HepG2 (cell line): ENCODE results near the gene SHISA7. TPM values are rescaled to one million over a fixed set of nuclear protein-coding genes. Genes with fewer than 3 reads are reported as not detected.

Experiments used
- AHR ChIP-seq: IDR thresholded peaks from 2 replicates; pipeline ENCODE4 v1.6.1; 2018; ENCODE audit warnings: missing genetic modification reagents, missing compliant biosample characterization
- AKAP8 ChIP-seq: sonication (generic); formaldehyde crosslinking; IDR thresholded peaks from 2 replicates; pipeline ENCODE4 v1.5.1; 2020; ENCODE audit warnings: mild to moderate bottlenecking, missing genetic modification reagents
- CEBPB ChIP-seq: IDR thresholded peaks from 2 replicates; pipeline ENCODE4 v1.6.1; 2011; ENCODE audit warnings: low read depth, low read length, improper control_type of control experiment, borderline replicate concordance
- FOXK1 ChIP-seq: sonication (generic); formaldehyde crosslinking; IDR thresholded peaks from 2 replicates; pipeline ENCODE4 v1.4.0; 2020; ENCODE audit warnings: low read depth, missing genetic modification reagents, borderline replicate concordance
- HES4 ChIP-seq: sonication (generic); formaldehyde crosslinking; IDR thresholded peaks from 2 replicates; pipeline ENCODE4 v1.9.0; 2021; ENCODE audit warnings: mild to moderate bottlenecking, missing genetic modification reagents, borderline replicate concordance
- HNF4A ChIP-seq: sonication (generic); formaldehyde crosslinking; IDR thresholded peaks from 2 replicates; pipeline ENCODE4 v1.4.0; 2020; ENCODE audit warnings: missing genetic modification reagents
- HOXA7 ChIP-seq: sonication (generic); formaldehyde crosslinking; IDR thresholded peaks from 2 replicates; pipeline ENCODE4 v1.8.1; 2022; ENCODE audit warnings: mild to moderate bottlenecking, missing genetic modification reagents, moderate library complexity
- RBAK ChIP-seq: sonication (generic); formaldehyde crosslinking; IDR thresholded peaks from 2 replicates; pipeline ENCODE4 v1.5.1; 2020; ENCODE audit warnings: mild to moderate bottlenecking, missing genetic modification reagents
- SKI ChIP-seq: fragments of 450-650 bp; IDR thresholded peaks from one replicate; pipeline ENCODE4 v1.6.1; 2018; ENCODE audit warnings: mild to moderate bottlenecking; ENCODE audit not compliant: partially characterized antibody
- ZNF746 ChIP-seq: sonication (generic); formaldehyde crosslinking; IDR thresholded peaks from 2 replicates; pipeline ENCODE4 v1.8.0; 2022; ENCODE audit warnings: mild to moderate bottlenecking, missing genetic modification reagents
- polyA plus RNA-seq, 8 experiments: library from polyadenylated mRNA; depleted of rRNA in 3 of 8; stranded (reverse) in 7 of 8; unstranded in 1 of 8; fragments of >200 nt; fragmentation: Illumina TruSeq in 4 of 8; extraction: Trizol in 4 of 8; gene quantifications; 2 replicates each; pipeline versions ENCODE4 v1.2.1 to v1.2.3, GENCODE V29; 2011 to 2016; ENCODE audit warnings: low read depth in 4 of 8, missing spikeins in 1 of 8, mixed read lengths in 1 of 8; ENCODE audit not compliant: insufficient read depth in 1 of 8
- total RNA-seq, 5 experiments: library from RNA; depleted of rRNA; stranded (reverse); fragments of >200 nt; fragmentation: Illumina TruSeq; extraction: Trizol; gene quantifications; 2 replicates each; pipeline ENCODE4 v1.2.3, GENCODE V29; 2016; ENCODE audit warnings: low read depth in 1 of 5
- TF ChIP-seq, protein P1 (sequence below), 2 experiments: sonication (generic) in 1 of 2; formaldehyde crosslinking in 1 of 2; IDR thresholded peaks; 2 replicates each; pipeline versions ENCODE4 v1.4.0 to v1.6.1; 2016 to 2020; ENCODE audit warnings: borderline replicate concordance in 1 of 2, low read depth in 1 of 2, mild to moderate bottlenecking in 1 of 2, missing genetic modification reagents in 1 of 2
- TF ChIP-seq, protein P2 (sequence below): sonication (generic); formaldehyde crosslinking; IDR thresholded peaks from 2 replicates; pipeline ENCODE4 v1.5.0; 2020; ENCODE audit warnings: mild to moderate bottlenecking, missing genetic modification reagents
- TF ChIP-seq, protein P3 (sequence below): sonication (generic); formaldehyde crosslinking; IDR thresholded peaks from 2 replicates; pipeline ENCODE4 v1.5.1; 2020; ENCODE audit warnings: mild to moderate bottlenecking, missing genetic modification reagents, borderline replicate concordance
- TF ChIP-seq, protein P4 (sequence below): IDR thresholded peaks from 2 replicates; pipeline ENCODE4 v1.6.1; 2016; ENCODE audit warnings: missing genetic modification reagents, missing compliant biosample characterization

SHISA7 gene
- total and polyA plus RNA-seq, 2 of the 13 experiments (the other 11 are each of a cell fraction or from before 2014, with no cell fraction given), result not detected

DNA sequence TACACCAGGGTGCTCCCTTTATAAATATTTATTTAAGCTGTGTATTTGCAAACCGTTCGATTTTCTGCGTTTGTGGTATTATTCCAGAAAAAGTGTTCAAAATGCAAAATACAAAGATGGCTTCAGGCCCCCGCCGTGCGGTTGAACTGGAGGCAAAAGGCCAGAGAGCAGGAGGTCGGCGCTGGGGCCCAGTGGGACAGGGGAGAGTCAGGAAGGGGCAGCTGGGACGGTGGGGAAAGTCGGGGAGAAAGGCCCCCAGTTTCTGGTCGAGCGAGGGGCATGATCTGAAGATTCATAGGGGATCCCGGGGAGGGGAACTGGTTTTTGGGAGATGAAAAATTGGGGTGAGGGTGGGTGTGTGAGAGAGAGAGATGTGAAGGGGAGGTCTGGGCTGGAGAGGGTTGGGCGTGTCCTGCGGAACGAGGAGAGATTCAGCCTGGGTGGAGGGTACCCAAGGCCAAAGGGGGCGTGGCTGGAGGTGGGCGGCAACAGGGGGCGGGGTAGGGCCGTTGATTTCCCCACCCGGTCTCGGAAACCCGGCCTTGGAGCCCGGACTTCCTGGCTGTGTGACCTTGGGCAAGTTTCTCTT is 17.7 kb upstream of the SHISA7 start (continued):
- TF ChIP-seq, protein P1, sequence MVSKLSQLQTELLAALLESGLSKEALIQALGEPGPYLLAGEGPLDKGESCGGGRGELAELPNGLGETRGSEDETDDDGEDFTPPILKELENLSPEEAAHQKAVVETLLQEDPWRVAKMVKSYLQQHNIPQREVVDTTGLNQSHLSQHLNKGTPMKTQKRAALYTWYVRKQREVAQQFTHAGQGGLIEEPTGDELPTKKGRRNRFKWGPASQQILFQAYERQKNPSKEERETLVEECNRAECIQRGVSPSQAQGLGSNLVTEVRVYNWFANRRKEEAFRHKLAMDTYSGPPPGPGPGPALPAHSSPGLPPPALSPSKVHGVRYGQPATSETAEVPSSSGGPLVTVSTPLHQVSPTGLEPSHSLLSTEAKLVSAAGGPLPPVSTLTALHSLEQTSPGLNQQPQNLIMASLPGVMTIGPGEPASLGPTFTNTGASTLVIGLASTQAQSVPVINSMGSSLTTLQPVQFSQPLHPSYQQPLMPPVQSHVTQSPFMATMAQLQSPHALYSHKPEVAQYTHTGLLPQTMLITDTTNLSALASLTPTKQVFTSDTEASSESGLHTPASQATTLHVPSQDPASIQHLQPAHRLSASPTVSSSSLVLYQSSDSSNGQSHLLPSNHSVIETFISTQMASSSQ (IDR thresholded peaks at IDR 0.05; ENCODE audit: low read depth), result 0 out of 2 replicates have a peak, but pooled peaks have one; percentile 13
- TF ChIP-seq, protein P1 (CRISPR knock-in tag; IDR thresholded peaks at IDR 0.05; ENCODE audit: borderline replicate concordance), result no peak
- TF ChIP-seq RBAK (CRISPR knock-in tag) (no peak), CEBPB (peak; percentile 72), FOXK1 (CRISPR knock-in tag) (0 out of 2 replicates have a peak, but pooled peaks have one; percentile 5), AHR (no peak), SKI (peak; percentile 18), HOXA7 (CRISPR knock-in tag) (no peak), HES4 (CRISPR knock-in tag) (peak; percentile 6; the same call in 1 of the 2 replicates), HNF4A (peak; percentile 19; the same call in 1 of the 2 replicates), AKAP8 (CRISPR knock-in tag) (0 out of 2 replicates have a peak, but pooled peaks have one; percentile 20), ZNF746 (CRISPR knock-in tag) (peak; percentile 31; the same call in 1 of the 2 replicates)
- TF ChIP-seq, protein P2, sequence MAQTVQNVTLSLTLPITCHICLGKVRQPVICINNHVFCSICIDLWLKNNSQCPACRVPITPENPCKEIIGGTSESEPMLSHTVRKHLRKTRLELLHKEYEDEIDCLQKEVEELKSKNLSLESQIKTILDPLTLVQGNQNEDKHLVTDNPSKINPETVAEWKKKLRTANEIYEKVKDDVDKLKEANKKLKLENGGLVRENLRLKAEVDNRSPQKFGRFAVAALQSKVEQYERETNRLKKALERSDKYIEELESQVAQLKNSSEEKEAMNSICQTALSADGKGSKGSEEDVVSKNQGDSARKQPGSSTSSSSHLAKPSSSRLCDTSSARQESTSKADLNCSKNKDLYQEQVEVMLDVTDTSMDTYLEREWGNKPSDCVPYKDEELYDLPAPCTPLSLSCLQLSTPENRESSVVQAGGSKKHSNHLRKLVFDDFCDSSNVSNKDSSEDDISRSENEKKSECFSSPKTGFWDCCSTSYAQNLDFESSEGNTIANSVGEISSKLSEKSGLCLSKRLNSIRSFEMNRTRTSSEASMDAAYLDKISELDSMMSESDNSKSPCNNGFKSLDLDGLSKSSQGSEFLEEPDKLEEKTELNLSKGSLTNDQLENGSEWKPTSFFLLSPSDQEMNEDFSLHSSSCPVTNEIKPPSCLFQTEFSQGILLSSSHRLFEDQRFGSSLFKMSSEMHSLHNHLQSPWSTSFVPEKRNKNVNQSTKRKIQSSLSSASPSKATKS, result peak; percentile 21; the same call in 1 of the 2 replicates
- TF ChIP-seq, protein P3, sequence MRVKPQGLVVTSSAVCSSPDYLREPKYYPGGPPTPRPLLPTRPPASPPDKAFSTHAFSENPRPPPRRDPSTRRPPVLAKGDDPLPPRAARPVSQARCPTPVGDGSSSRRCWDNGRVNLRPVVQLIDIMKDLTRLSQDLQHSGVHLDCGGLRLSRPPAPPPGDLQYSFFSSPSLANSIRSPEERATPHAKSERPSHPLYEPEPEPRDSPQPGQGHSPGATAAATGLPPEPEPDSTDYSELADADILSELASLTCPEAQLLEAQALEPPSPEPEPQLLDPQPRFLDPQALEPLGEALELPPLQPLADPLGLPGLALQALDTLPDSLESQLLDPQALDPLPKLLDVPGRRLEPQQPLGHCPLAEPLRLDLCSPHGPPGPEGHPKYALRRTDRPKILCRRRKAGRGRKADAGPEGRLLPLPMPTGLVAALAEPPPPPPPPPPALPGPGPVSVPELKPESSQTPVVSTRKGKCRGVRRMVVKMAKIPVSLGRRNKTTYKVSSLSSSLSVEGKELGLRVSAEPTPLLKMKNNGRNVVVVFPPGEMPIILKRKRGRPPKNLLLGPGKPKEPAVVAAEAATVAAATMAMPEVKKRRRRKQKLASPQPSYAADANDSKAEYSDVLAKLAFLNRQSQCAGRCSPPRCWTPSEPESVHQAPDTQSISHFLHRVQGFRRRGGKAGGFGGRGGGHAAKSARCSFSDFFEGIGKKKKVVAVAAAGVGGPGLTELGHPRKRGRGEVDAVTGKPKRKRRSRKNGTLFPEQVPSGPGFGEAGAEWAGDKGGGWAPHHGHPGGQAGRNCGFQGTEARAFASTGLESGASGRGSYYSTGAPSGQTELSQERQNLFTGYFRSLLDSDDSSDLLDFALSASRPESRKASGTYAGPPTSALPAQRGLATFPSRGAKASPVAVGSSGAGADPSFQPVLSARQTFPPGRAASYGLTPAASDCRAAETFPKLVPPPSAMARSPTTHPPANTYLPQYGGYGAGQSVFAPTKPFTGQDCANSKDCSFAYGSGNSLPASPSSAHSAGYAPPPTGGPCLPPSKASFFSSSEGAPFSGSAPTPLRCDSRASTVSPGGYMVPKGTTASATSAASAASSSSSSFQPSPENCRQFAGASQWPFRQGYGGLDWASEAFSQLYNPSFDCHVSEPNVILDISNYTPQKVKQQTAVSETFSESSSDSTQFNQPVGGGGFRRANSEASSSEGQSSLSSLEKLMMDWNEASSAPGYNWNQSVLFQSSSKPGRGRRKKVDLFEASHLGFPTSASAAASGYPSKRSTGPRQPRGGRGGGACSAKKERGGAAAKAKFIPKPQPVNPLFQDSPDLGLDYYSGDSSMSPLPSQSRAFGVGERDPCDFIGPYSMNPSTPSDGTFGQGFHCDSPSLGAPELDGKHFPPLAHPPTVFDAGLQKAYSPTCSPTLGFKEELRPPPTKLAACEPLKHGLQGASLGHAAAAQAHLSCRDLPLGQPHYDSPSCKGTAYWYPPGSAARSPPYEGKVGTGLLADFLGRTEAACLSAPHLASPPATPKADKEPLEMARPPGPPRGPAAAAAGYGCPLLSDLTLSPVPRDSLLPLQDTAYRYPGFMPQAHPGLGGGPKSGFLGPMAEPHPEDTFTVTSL (CRISPR knock-in tag), result peak; percentile 17; the same call in 1 of the 2 replicates
- TF ChIP-seq, protein P4, sequence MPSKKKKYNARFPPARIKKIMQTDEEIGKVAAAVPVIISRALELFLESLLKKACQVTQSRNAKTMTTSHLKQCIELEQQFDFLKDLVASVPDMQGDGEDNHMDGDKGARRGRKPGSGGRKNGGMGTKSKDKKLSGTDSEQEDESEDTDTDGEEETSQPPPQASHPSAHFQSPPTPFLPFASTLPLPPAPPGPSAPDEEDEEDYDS (CRISPR knock-in tag), result no peak
